Gastrocnemius medialis (tissue), 4 donors: ENCODE measurements around the gene LYSMD4. TPM values are rescaled to one million over a fixed set of nuclear protein-coding genes. Genes with fewer than 3 reads are reported as not detected.
"Not testable (repeated sequence)": the region's sequence is repeated elsewhere in the genome, so short reads cannot be mapped to it uniquely, and the experiment has no call there.

Experiments used
- ATAC-seq, 2 donors: fragments of 150-250 bp; one replicate each; pipeline ENCODE4 v1.9.1; 2016
- DNase-seq, 2 donors: peaks; one replicate each; pipeline ENCODE4 v3.0.0-alpha.2; 2019
- H3K27ac ChIP-seq, 4 donors: fragments of 200-600 bp; sonication (generic); 1 replicate in 1 of 4; 2 replicates in 3 of 4; pipeline ENCODE4 v1.5.1; 2016 to 2018; ENCODE audit warnings: mild to moderate bottlenecking in 2 of 4, moderate library complexity in 1 of 4
- H3K27me3 ChIP-seq, 3 donors: fragments of 200-600 bp; sonication (generic) in 2 of 3; 1 replicate in 1 of 3; 2 replicates in 2 of 3; pipeline versions ENCODE4 v1.5.1 to v1.6.0; 2016 to 2019; ENCODE audit warnings: mild to moderate bottlenecking in 1 of 3, moderate library complexity in 1 of 3
- H3K36me3 ChIP-seq, 2 donors: fragments of 200-600 bp; sonication (generic) in 1 of 2; one replicate each; pipeline ENCODE4 v1.5.1; 2017 to 2018
- H3K4me1 ChIP-seq, 2 donors: fragments of 200-600 bp; sonication (generic) in 1 of 2; one replicate each; pipeline ENCODE4 v1.5.1; 2016 to 2017; ENCODE audit warnings: mild to moderate bottlenecking in 2 of 2
- H3K4me3 ChIP-seq, 4 donors: fragments of 200-600 bp; sonication (generic) in 3 of 4; 1 replicate in 1 of 4; 2 replicates in 3 of 4; pipeline ENCODE4 v1.5.1; 2016 to 2019; ENCODE audit warnings: mild to moderate bottlenecking in 2 of 4
- H3K9me3 ChIP-seq, 3 donors: fragments of 200-600 bp; sonication (generic) in 2 of 3; 1 replicate in 1 of 3; 2 replicates in 2 of 3; pipeline ENCODE4 v1.5.1; 2016 to 2019
- POLR2A ChIP-seq, 2 donors: fragments of 450-650 bp; IDR thresholded peaks; one replicate each; pipeline ENCODE4 v1.6.1; 2017; ENCODE audit warnings: antibody characterized with exemption in 2 of 2, mild to moderate bottlenecking in 2 of 2, moderate library complexity in 2 of 2
- in situ Hi-C, 4 donors: fragments of 200-750 bp; cut with MboI; loops; one replicate each; pipeline versions ENCODE4 v1.15.0 to v1.8.0; 2017; ENCODE audit warnings: low sequenced_read_pairs in 4 of 4
- intact Hi-C: fragments of 100-400 bp; cut with DNase I; formaldehyde crosslinking; loops from one replicate; pipeline ENCODE4 v1.15.1; 2023; ENCODE audit warnings: low total_unique reads
- total RNA-seq, 4 donors: library from RNA; depleted of rRNA; stranded (reverse); fragments of >200 nt; gene quantifications; one replicate each; pipeline versions ENCODE4 v1.1.0 to v1.2.3, GENCODE V29; 2016
- TF ChIP-seq, protein P1 (sequence below), 5 experiments: fragments of 450-650 bp in 3 of 5; fragments of 200-600 bp in 2 of 5; sonication (generic) in 2 of 5; IDR thresholded peaks in 4 of 5; conservative IDR thresholded peaks in 1 of 5; 1 replicate in 4 of 5; 2 replicates in 1 of 5; pipeline ENCODE4 v1.5.1; 2016 to 2019; ENCODE audit warnings: antibody characterized with exemption in 5 of 5, mild to moderate bottlenecking in 3 of 5, moderate library complexity in 3 of 5

LYSMD4 gene
- total RNA-seq, 4 donors from 2014 or later, result 5.1 to 15.8 (median 11.9) TPM

DNA sequence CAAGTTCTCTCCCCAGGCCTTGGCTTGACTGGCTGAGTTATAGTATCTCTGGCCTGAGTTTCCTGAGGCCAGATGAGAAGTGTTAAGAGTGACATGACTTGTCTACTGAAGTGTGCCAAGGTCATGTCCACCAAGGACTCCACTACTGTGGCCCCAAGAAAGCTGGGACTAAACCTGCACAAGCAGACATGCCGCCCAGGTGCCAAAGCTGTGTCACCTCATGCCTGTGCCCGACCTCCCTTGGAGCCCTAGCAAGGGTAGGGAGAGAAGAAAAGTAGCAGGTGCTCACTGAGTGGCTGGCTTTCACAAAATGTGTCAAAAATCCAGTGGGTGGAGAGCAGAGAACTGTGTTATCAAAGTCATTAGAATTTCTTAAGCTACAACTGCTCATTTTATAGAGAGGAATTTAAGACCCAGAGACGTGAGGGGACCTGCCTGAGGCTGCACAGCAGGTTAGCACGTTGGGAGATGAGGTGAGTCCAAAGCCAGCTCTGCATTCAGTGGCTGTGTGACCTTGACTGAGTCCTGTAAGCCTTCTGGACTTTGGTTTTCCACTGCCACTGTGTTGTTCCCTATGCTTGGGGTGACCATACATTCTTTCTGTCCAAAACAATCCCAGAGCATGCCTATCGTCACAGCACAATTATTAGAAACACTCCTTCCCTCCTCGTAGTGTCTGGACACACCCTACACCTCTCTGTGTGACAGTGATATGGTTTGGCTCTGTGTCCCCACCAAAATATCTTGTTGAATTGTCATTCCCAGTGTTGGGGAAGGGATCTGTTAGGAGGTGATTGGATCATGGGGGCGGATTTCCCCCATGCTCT is 5.0 kb upstream of the LYSMD4 start:
- Histone ChIP-seq H3K36me3 (no peaks in the 10 kb centered on the region), H3K27ac (no peak overlapping the region), H3K9me3 (no peaks in the 10 kb centered on the region), H3K4me3 (no peak overlapping the region), H3K4me1 (peaks cover 0 to 3% of the 10 kb centered on the region in 2 donors), H3K27me3 (no peaks in the 10 kb centered on the region)
- intact Hi-C loops (loop anchor here (10.0 kb wide), 1 partner anchor 613 kb away; no protein-coding TSS in a partner anchor), in situ Hi-C loops (loop anchor here in 2 of 4 donors (25.0 kb wide), 1 partner anchor 626 kb away; the partner anchor contains the start of gene SYNM (in 2 of the 2))
- ATAC-seq (no peak), DNase-seq (no peak)
- TF ChIP-seq, protein P1, sequence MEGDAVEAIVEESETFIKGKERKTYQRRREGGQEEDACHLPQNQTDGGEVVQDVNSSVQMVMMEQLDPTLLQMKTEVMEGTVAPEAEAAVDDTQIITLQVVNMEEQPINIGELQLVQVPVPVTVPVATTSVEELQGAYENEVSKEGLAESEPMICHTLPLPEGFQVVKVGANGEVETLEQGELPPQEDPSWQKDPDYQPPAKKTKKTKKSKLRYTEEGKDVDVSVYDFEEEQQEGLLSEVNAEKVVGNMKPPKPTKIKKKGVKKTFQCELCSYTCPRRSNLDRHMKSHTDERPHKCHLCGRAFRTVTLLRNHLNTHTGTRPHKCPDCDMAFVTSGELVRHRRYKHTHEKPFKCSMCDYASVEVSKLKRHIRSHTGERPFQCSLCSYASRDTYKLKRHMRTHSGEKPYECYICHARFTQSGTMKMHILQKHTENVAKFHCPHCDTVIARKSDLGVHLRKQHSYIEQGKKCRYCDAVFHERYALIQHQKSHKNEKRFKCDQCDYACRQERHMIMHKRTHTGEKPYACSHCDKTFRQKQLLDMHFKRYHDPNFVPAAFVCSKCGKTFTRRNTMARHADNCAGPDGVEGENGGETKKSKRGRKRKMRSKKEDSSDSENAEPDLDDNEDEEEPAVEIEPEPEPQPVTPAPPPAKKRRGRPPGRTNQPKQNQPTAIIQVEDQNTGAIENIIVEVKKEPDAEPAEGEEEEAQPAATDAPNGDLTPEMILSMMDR (IDR thresholded peaks at IDR 0.05 in 4 of 5, conservative IDR thresholded peaks at IDR 0.05 in 1 of 5), result no peak
- no peak for TF ChIP-seq POLR2A (IDR thresholded peaks at IDR 0.05)

GRCh38 chr15:99736702-99737101 is 3.5 kb upstream of the LYSMD4 start:
- Histone ChIP-seq H3K4me1 (peaks cover 10% of the 10 kb centered on the region in 2 donors), H3K36me3 (no peaks in the 10 kb centered on the region), H3K27me3 (no peaks in the 10 kb centered on the region), H3K4me3 (no peak overlapping the region), H3K9me3 (no peaks in the 10 kb centered on the region), H3K27ac (no peak overlapping the region)
- TF ChIP-seq, protein P1 (IDR thresholded peaks at IDR 0.05 in 4 of 5, conservative IDR thresholded peaks at IDR 0.05 in 1 of 5), result no peak
- TF ChIP-seq POLR2A (IDR thresholded peaks at IDR 0.05), result no peak
- DNase-seq (no peak), ATAC-seq (no peak)
- in situ Hi-C loops, result loop anchor here in 2 of 4 donors (25.0 kb wide), 1 partner anchor 624 kb away; the partner anchor contains the start of gene SYNM (in 2 of the 2)
- intact Hi-C loops, result loop anchor here (10.0 kb wide), 1 partner anchor 612 kb away; no protein-coding TSS in a partner anchor

DNA sequence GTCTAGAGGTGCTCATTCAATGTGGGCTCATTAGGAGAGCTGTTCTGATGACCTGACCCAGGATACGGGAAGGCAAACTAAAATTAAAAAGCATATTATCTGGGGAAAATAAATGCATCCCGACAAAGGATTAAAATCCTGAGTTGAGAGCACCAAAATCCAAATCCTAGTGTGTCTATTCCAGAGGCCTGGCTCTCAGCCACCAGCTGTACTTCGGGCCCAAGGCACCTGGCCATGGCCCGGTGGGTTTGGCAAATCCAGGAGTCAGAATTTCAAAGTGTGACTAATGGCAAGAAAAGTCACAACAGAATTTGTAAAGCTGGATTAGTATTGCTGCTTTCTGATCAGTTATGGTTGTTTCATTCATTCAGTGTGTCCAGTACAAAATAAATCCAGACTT is 2.6 kb upstream of the LYSMD4 start:
- Histone ChIP-seq H3K4me3 (no peak overlapping the region), H3K36me3 (no peaks in the 10 kb centered on the region), H3K4me1 (peaks cover 10 to 14% of the 10 kb centered on the region in 2 donors), H3K27me3 (no peaks in the 10 kb centered on the region), H3K9me3 (no peaks in the 10 kb centered on the region), H3K27ac (no peak overlapping the region)
- TF ChIP-seq, protein P1 (IDR thresholded peaks at IDR 0.05 in 4 of 5, conservative IDR thresholded peaks at IDR 0.05 in 1 of 5), result no peak
- no peak for TF ChIP-seq POLR2A (IDR thresholded peaks at IDR 0.05)
- intact Hi-C loops (loop anchor here (10.0 kb wide), 1 partner anchor 611 kb away; no protein-coding TSS in a partner anchor), in situ Hi-C loops (loop anchor here in 2 of 4 donors (25.0 kb wide), 1 partner anchor 624 kb away; the partner anchor contains the start of gene SYNM (in 2 of the 2))
- no peak for ATAC-seq
- DNase-seq, result no peak

DNA sequence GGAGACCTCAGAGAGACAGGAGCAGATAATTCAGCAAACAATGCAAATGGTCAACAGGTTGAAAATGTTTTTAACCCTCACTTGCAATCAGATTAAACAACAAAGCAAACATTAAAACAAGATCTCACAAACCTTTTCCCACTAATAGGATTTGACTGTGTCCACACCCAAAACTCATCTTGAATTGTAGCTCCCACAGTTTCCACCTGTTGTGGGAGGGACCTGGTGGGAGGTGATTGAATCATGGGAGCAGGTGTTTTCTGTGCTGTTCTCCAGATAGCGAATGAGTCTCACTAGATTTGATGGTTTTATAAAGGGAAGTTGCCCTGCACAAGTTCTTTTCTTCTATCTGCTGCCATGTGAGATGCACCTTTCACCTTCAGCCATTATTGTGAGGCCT is 1.3 kb upstream of the LYSMD4 start:
- peaks cover 17 to 22% of the 10 kb centered on the region in 2 donors for H3K4me1 ChIP-seq
- no peak for TF ChIP-seq POLR2A (IDR thresholded peaks at IDR 0.05)
- TF ChIP-seq, protein P1 (IDR thresholded peaks at IDR 0.05 in 4 of 5, conservative IDR thresholded peaks at IDR 0.05 in 1 of 5), result no peak
- no peak overlapping the region for H3K27ac ChIP-seq
- H3K27me3 ChIP-seq, result no peaks in the 10 kb centered on the region
- H3K4me3 ChIP-seq, result no peak overlapping the region
- DNase-seq (no peak), ATAC-seq (no peak)
- H3K9me3 ChIP-seq, result no peaks in the 10 kb centered on the region
- in situ Hi-C loops, result loop anchor here in 2 of 4 donors (25.0 kb wide), 1 partner anchor 622 kb away; the partner anchor contains the start of gene SYNM (in 2 of the 2)
- no peaks in the 10 kb centered on the region for H3K36me3 ChIP-seq
- intact Hi-C loops, result loop anchor here (5.0 to 10.0 kb wide), 2 partner anchors 167 to 610 kb away; partner anchors contain the start of gene MEF2A

DNA sequence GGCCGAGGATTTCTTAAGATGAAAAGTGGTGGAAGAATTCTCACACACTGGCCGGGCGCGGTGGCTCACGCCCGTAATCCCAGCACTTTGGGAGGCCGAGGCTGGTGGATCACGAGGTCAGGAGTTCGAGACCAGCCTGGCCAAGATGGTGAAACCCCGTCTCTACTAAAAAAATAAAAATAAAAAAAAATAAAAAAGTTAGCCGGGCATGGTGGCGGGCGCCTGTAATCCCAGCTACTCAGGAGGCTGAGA is 729 bp upstream of the LYSMD4 start:
- not testable (repeated sequence) for H3K36me3 ChIP-seq, H3K9me3 ChIP-seq, DNase-seq, H3K27me3 ChIP-seq, ATAC-seq
- Histone ChIP-seq H3K4me1 (peaks cover 21 to 28% of the 10 kb centered on the region in 2 donors), H3K27ac (peak overlapping the region; percentile 85 to 94 (median 90)), H3K4me3 (peak overlapping the region; percentile 76 to 98 (median 84))
- intact Hi-C loops, result loop anchor here (5.0 to 10.0 kb wide), 2 partner anchors 167 to 609 kb away; partner anchors contain the start of gene MEF2A
- in situ Hi-C loops, result loop anchor here in 2 of 4 donors (25.0 kb wide), 1 partner anchor 622 kb away; the partner anchor contains the start of gene SYNM (in 2 of the 2)
